Naive thymus-derived CD8-positive, alpha-beta T cell (primary cell): Measurements from ENCODE around the gene TAS2R10. TPM values are rescaled to one million over a fixed set of nuclear protein-coding genes. Genes with fewer than 3 reads are reported as not detected.

ENCODE experiments used
- polyA plus RNA-seq, 3 donors: library from polyadenylated mRNA; unstranded; fragments of 300-500 nt; fragmentation: Illumina TruSeq; gene quantifications; one replicate each; pipeline ENCODE4 v1.2.3, GENCODE V29; 2021
- total RNA-seq, 8 experiments: library from RNA in 2 of 8; stranded (reverse) in 2 of 8; gene quantifications; one replicate each; pipeline ENCODE4 v1.2.3 and lab custom pipeline; 2021 to 2026

TAS2R10 gene
- total and polyA plus RNA-seq, 5 experiments from 2014 or later: 1.3 TPM; not detected in 3

Other genes starting within 250 kb of the TAS2R10 start
- 10 to 100 TPM; 34.3 to 39.1 TPM for gene MAGOHB, start 212.7 kb downstream of the TAS2R10 start, total RNA-seq
- gene MAGOHB, start 212.7 kb downstream of the TAS2R10 start, polyA plus RNA-seq: 10 to 100 TPM; 44.1 to 77.3 (median 53.9) TPM
- gene STYK1, start 152.3 kb downstream of the TAS2R10 start, total RNA-seq: under 1 TPM; 0.10 to 0.19 TPM
- under 1 TPM in 1 of 3 donors, not detected in 2; 0.47 TPM for gene STYK1, start 152.3 kb downstream of the TAS2R10 start, polyA plus RNA-seq
- 10 to 100 TPM; 86.0 to 88.6 TPM for gene YBX3, start 103.0 kb downstream of the TAS2R10 start, total RNA-seq
- gene YBX3, start 103.0 kb downstream of the TAS2R10 start, polyA plus RNA-seq: 10 to 100 TPM; 56.6 to 80.1 (median 62.5) TPM
- gene TAS2R7, start 23.7 kb downstream of the TAS2R10 start, total RNA-seq: not detected
- gene TAS2R7, start 23.7 kb downstream of the TAS2R10 start, polyA plus RNA-seq: not detected
- not detected for gene TAS2R8, start 19.1 kb downstream of the TAS2R10 start, total RNA-seq
- not detected for gene TAS2R8, start 19.1 kb downstream of the TAS2R10 start, polyA plus RNA-seq
- not detected for gene TAS2R9, start 16.2 kb downstream of the TAS2R10 start, total RNA-seq
- gene TAS2R9, start 16.2 kb downstream of the TAS2R10 start, polyA plus RNA-seq: not detected
- 1 to 10 TPM; 1.8 to 2.5 TPM for gene PRR4, start 23.1 kb upstream of the TAS2R10 start, total RNA-seq
- gene PRR4, start 23.1 kb upstream of the TAS2R10 start, polyA plus RNA-seq: 1 to 10 TPM in 1 of 3 donors, under 1 TPM in 1, not detected in 1; 0.87 to 5.7 TPM
- gene PRH1, start 57.9 kb upstream of the TAS2R10 start, total RNA-seq: 10 to 100 TPM; 20.8 to 27.1 TPM
- 10 to 100 TPM in 2 of 3 donors, 1 to 10 TPM in 1; 7.0 to 20.8 (median 12.4) TPM for gene PRH1, start 57.9 kb upstream of the TAS2R10 start, polyA plus RNA-seq
- gene TAS2R13, start 83.2 kb upstream of the TAS2R10 start, total RNA-seq: 1 to 10 TPM; 1.2 to 1.5 TPM
- not detected for gene TAS2R13, start 83.2 kb upstream of the TAS2R10 start, polyA plus RNA-seq
- gene PRH2, start 102.9 kb upstream of the TAS2R10 start, total RNA-seq: not detected
- not detected for gene PRH2, start 102.9 kb upstream of the TAS2R10 start, polyA plus RNA-seq
- 1 to 10 TPM; 3.1 to 3.5 TPM for gene TAS2R14, start 112.9 kb upstream of the TAS2R10 start, total RNA-seq
- 1 to 10 TPM in 1 of 3 donors, under 1 TPM in 2; 0.71 to 1.2 (median 0.74) TPM for gene TAS2R14, start 112.9 kb upstream of the TAS2R10 start, polyA plus RNA-seq
- gene TAS2R50, start 160.6 kb upstream of the TAS2R10 start, total RNA-seq: 1 to 10 TPM; 1.2 TPM
- not detected for gene TAS2R50, start 160.6 kb upstream of the TAS2R10 start, polyA plus RNA-seq
- gene TAS2R20, start 171.9 kb upstream of the TAS2R10 start, total RNA-seq: 1 to 10 TPM; 1.7 to 2.1 TPM
- under 1 TPM; 0.14 to 0.25 (median 0.15) TPM for gene TAS2R20, start 171.9 kb upstream of the TAS2R10 start, polyA plus RNA-seq
- gene TAS2R19, start 196.3 kb upstream of the TAS2R10 start, total RNA-seq: 1 to 10 TPM; 3.9 to 4.7 TPM
- under 1 TPM in 1 of 3 donors, not detected in 2; 0.22 TPM for gene TAS2R19, start 196.3 kb upstream of the TAS2R10 start, polyA plus RNA-seq
- gene TAS2R31, start 205.0 kb upstream of the TAS2R10 start, total RNA-seq: 1 to 10 TPM; 2.8 to 3.2 TPM
- gene TAS2R31, start 205.0 kb upstream of the TAS2R10 start, polyA plus RNA-seq: under 1 TPM in 2 of 3 donors, not detected in 1; 0.22 to 0.39 TPM
- gene TAS2R46, start 235.9 kb upstream of the TAS2R10 start, total RNA-seq: 1 to 10 TPM in 1 of 2 experiments, under 1 TPM in 1; 0.71 to 1.9 TPM
- under 1 TPM in 1 of 3 donors, not detected in 2; 0.66 TPM for gene TAS2R46, start 235.9 kb upstream of the TAS2R10 start, polyA plus RNA-seq